ENCODE results near the gene TCF3. TPM values are rescaled to one million over a fixed set of nuclear protein-coding genes. Genes with fewer than 3 reads are reported as not detected.

Gene TCF3
- total and polyA plus RNA-seq, 4 donors, result 5.2 to 119 (median 12.8) TPM

- 96% methylated on average over 19 of the region's 19 CpGs for WGBS
These were observed 31.4 kb downstream of the TCF3 start for GRCh38 chr19:1621021-1621420.

More at GRCh38 chr19:1621021-1621420, 31.4 kb downstream of the TCF3 start:
- no peak for DNase-seq (ENCODE audit: low spot score)
- H3K4me1 ChIP-seq (ENCODE audit: control insufficient read depth in 4 of 4, insufficient read depth in 4 of 4, low read length in 3 of 4), result no peaks in the 10 kb centered on the region
- H3K27me3 ChIP-seq (ENCODE audit: control insufficient read depth in 4 of 4, insufficient read depth in 4 of 4, low read length in 3 of 4), result no peaks in the 10 kb centered on the region
- H3K27ac ChIP-seq (ENCODE audit: low read depth in 1 of 2, low read length in 2 of 2), result no peak overlapping the region
- peaks cover 0 to 10% (median 1%) of the 10 kb centered on the region in 4 donors for H3K36me3 ChIP-seq (ENCODE audit: control insufficient read depth in 4 of 4, insufficient read depth in 3 of 4, low read depth in 1 of 4, low read length in 3 of 4)
- TF ChIP-seq CTCF (IDR thresholded peaks at IDR 0.05; ENCODE audit: low read depth, low read length, missing input control) (no peak), MAX (IDR thresholded peaks at IDR 0.05) (no peak), GABPA (IDR thresholded peaks at IDR 0.05 in 1 of 2, conservative IDR thresholded peaks at IDR 0.05 in 1 of 2) (no peak), FOXA1 (IDR thresholded peaks at IDR 0.05) (no peak), NR2F2 (IDR thresholded peaks at IDR 0.05) (no peak), HNF4A (conservative IDR thresholded peaks at IDR 0.05) (no peak), RAD21 (IDR thresholded peaks at IDR 0.05) (no peak), JUND (IDR thresholded peaks at IDR 0.05) (no peak), HNF4G (IDR thresholded peaks at IDR 0.05) (no peak), YY1 (IDR thresholded peaks at IDR 0.05) (no peak), ZBTB33 (IDR thresholded peaks at IDR 0.05) (no peak), TAF1 (conservative IDR thresholded peaks at IDR 0.05) (no peak), FOXA2 (IDR thresholded peaks at IDR 0.05) (no peak), EGR1 (IDR thresholded peaks at IDR 0.05; ENCODE audit: low read depth in 2 of 2) (no peak), SP1 (IDR thresholded peaks at IDR 0.05) (no peak), RXRA (IDR thresholded peaks at IDR 0.05) (no peak)
- TF ChIP-seq, protein P1, sequence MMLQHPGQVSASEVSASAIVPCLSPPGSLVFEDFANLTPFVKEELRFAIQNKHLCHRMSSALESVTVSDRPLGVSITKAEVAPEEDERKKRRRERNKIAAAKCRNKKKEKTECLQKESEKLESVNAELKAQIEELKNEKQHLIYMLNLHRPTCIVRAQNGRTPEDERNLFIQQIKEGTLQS (IDR thresholded peaks at IDR 0.05), result no peak
- TF ChIP-seq, protein P2, sequence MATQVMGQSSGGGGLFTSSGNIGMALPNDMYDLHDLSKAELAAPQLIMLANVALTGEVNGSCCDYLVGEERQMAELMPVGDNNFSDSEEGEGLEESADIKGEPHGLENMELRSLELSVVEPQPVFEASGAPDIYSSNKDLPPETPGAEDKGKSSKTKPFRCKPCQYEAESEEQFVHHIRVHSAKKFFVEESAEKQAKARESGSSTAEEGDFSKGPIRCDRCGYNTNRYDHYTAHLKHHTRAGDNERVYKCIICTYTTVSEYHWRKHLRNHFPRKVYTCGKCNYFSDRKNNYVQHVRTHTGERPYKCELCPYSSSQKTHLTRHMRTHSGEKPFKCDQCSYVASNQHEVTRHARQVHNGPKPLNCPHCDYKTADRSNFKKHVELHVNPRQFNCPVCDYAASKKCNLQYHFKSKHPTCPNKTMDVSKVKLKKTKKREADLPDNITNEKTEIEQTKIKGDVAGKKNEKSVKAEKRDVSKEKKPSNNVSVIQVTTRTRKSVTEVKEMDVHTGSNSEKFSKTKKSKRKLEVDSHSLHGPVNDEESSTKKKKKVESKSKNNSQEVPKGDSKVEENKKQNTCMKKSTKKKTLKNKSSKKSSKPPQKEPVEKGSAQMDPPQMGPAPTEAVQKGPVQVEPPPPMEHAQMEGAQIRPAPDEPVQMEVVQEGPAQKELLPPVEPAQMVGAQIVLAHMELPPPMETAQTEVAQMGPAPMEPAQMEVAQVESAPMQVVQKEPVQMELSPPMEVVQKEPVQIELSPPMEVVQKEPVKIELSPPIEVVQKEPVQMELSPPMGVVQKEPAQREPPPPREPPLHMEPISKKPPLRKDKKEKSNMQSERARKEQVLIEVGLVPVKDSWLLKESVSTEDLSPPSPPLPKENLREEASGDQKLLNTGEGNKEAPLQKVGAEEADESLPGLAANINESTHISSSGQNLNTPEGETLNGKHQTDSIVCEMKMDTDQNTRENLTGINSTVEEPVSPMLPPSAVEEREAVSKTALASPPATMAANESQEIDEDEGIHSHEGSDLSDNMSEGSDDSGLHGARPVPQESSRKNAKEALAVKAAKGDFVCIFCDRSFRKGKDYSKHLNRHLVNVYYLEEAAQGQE (IDR thresholded peaks at IDR 0.05), result no peak
- H3K9ac ChIP-seq (ENCODE audit: low read depth in 1 of 2, low read length in 2 of 2), result no peak overlapping the region
- no peaks in the 10 kb centered on the region for H3K9me3 ChIP-seq (ENCODE audit: control insufficient read depth in 4 of 4, low read length in 3 of 4)
- H3K4me3 ChIP-seq (ENCODE audit: low read depth in 1 of 3, low read length in 3 of 3), result no peak overlapping the region
